Dermis microvascular lymphatic vessel endothelial cell (primary cell): ENCODE measurements around the gene NKAP. TPM values are rescaled to one million over a fixed set of nuclear protein-coding genes. Genes with fewer than 3 reads are reported as not detected.
A peak's percentile ranks its signal among the peaks of the same experiment; 100 is the strongest.
"Not testable (repeated sequence)": the region's sequence is repeated elsewhere in the genome, so short reads cannot be mapped to it uniquely, and the experiment has no call there.

ENCODE experiments used
- DNase-seq, 2 donors: peaks; one replicate each; pipeline versions ENCODE4 v3.0.0 to v3.0.0-alpha.2; 2010; ENCODE audit warnings: low read depth in 2 of 2
- total RNA-seq: library from RNA; depleted of rRNA; stranded (reverse); fragments of >200 nt; gene quantifications from 2 replicates; pipeline ENCODE4 v1.2.1, GENCODE V29; 2014

Gene NKAP
- total RNA-seq, 1 donor from 2014 or later, result 2.4 TPM

- no peak for DNase-seq
These were observed 2.2 kb downstream of the NKAP start for GRCh38 chrX:119941336-119941735.

DNA sequence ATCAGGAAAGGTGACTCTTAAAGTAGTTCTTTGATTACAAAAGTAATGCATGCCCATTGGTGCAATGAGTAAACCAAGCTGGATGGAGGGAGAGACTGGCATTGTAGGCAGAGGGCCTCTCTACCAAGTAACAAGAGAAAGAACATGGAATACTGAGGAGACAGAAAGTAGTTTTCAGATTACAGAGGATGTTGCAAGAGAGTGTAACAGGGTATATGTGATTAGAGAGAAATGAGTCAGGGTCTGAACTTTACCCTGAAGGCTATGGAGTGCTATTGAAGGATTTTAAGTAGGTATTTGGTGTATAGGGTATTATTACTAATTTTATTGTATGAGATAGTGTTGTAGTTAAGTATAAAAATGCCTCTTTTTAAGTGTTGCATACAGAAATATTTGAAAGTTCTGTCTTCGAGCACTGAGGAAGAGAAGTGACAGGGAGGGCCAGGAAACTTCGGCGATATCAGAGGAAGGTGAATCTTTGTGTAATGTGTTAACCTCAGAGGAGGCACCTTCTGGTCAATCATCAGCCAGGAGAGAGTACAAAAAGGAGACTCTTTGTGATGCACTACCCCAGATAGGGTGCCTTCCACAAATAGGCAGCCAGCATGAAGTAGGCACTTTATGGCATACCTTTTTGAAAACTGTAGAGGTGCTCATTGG is 8.2 kb downstream of the NKAP start:
- DNase-seq, result no peak

DNA sequence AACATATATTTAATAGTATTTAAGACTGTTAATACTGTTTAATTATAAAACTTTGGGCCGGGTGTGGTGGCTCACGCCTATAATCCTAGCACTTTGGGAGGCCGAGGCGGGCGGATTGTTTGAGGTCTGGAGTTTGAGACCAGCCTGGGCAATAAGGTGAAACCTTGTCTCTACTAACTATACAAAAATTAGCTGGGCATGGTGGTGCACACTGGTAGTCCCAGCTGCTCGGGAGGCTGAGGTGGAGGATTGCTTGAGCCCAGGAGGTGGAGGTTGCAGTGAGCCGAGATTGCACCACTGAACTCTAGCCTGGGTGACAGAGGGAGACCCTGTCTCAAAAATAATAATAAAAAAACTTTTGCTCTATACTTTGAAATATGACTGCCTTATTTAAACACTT is 21.2 kb downstream of the NKAP start:
- not testable (repeated sequence) for DNase-seq

- no peak for DNase-seq
These were observed 23.5 kb downstream of the NKAP start for GRCh38 chrX:119919835-119920585.

DNA sequence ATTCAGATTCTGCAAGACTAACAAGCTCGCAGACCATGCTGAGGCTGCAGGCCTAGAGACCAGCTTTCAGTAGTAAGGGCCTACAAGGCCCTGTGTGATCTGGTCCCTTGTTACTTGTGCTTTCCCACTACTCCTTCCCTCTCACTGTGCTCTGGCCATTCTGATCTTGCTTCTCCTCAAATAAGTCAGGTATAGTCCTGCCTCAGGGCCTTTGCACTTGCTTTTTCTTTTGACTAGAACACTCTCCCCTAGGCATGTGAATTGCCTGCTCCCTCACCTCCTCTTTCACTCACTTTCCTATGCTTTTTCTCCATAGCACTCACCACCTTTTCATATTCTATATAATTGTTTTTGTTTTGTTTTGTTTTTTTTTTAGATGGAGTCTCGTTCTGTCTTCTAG is 25.7 kb downstream of the NKAP start:
- DNase-seq, result no peak

DNA sequence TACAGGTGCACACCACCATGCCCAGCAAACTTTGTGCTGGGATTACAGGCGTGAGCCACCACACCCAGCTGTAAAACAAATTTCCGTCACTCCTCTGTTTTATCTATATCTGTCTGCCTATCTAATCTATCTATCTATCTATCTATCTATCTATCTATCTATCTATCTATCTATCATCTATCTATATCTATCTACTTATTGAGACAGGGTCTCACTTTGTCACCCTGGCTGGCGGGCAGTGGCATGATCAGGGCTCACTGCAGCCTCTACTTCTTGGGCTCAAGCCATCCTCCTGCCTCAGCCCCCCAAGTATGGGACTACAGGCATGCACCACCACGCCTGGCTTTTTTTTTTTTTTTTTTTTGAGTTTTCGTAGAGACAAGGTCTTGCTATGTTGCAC is 27.2 kb downstream of the NKAP start:
- DNase-seq, result no peak

DNA sequence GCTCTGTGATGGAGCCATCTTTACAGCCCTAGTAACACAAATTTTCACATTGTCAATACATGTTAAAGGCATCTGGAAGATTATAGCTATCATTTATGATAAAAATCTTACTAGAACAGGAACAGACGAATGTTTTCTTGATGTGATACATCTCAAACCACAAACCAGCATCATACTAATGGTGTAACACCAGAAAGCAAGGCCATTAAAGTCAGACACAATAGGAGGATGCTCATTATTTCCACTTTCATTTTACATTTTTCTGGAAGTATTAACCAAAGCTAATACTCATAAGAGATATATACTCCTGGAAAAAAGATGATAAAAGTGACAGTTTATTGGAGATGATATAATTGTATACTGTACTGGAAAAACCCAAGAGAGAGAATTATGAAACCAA is 42.6 kb downstream of the NKAP start:
- DNase-seq, result no peak

DNA sequence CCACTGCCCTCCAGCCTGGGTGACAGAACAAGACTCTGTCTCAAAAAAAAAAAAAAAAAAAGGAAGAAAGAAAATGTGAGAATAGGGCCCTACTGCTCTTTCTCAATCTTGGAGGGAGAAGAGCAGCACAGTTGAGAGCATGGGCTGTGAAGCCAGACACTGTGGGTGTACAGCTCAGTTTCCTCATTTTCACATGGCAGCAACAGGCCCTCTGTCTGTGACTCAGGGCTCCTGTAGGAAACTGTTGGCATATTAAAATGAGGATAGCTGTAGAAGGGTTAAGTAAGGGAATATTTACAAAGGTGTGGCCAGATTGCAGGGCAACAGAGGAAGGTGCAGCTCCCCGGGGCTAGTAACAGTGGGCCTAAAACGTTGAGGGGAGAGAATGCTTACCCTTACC is 44.4 kb downstream of the NKAP start:
- DNase-seq, result no peak

DNA sequence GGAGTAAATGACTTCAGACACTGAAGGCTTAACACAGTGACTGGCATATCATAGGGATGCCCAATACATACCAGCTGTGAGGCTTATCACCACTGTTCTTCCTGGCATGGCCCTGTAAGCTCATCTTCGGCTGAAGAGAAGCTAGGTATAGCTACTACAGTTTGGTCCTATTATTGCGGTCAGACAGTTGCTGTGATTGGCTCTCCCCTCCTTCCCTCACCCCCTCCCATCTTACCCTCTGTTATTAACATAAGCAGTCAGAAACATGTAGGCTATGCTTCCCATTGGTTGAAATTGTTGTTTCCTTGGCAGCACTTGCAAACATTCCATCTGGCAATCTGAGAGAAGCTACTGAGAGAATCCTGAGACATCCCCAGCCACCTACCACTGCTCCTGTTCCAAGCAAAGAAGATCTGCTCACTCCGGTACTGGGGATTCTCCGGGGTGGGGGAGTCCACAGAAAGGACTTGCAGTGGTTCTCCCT is 47.7 kb downstream of the NKAP start, which contains the start of gene AKAP14:
TSS of gene AKAP14 (plus strand) at position 51 of the 484 bp plus-strand sequence. CDS start 7,331 bp downstream, outside the sequence.
- no peak for DNase-seq

DNA sequence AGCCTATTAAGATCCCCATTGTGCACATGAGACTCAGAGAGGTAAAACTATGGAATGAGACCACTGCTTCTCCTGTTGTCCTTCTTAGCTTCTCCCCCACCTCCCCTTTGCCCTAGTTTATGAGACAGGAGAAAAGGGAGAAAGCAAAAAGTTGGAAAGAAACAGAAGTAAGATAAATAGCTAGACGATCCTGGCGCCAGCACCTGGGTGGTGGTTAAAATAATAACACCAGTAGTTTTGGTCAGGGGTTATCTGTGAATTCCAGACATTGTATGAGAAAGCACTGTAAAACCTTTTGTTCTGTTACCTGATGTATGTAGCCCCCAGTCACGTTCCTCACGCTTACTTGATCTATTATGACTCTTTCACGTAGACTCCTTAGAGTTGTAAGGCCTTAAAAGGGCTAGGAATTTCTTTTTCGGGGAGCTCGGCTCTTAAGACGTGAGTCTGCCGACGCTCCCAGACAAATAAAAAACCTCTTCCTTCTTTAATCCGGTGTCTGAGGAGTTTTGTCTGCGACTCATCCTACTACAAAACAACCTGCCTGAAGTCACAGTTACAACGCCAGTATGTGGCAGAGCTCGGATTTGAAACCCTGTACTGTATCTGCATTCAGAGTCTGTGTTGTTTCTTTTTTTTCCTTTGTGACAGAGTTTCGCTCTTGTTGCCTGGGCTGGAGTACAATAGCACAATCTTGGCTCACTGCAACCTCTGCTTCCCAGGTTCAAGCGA is 51.4 kb downstream of the NKAP start:
- DNase-seq, result not testable (repeated sequence)

- DNase-seq, result not testable (repeated sequence)
These were observed 52.9 kb downstream of the NKAP start for GRCh38 chrX:119890626-119891025.

DNA sequence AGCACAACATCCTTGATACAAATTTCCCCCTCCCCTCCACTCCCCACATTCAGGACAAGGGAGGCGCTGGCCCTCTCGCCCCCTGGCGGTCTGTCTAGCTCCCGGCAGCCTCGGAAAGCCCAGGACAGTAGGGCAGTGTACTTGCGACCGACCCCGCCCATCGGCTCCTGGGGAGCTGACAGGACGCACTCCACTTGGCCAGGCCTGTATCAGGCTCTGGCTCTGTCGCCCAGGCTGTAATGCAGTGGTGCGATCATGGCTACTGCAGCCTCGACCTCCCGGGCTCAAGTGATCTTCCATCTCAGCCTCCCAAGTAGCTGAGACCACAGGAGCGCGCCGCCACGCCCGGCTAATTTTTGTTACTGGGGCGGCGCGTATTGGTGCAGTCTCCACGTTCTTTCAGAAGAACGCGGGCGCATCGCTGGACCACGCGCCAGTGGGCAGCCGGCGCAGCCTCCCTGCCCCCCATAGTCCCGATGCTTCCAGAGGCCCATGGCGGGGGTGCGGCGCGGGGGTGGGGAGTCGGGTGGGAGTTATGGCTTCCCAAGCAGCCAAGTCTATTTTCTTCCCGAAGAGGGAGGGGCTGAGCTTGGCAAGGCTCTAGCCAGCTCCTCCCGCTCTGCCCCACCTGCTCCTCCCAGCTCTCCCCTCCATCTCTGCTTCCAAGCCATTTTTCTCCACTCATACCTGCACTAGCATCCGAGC is 55.7 kb downstream of the NKAP start:
- DNase-seq, result peak in 1 of 2 donors; percentile 61

DNA sequence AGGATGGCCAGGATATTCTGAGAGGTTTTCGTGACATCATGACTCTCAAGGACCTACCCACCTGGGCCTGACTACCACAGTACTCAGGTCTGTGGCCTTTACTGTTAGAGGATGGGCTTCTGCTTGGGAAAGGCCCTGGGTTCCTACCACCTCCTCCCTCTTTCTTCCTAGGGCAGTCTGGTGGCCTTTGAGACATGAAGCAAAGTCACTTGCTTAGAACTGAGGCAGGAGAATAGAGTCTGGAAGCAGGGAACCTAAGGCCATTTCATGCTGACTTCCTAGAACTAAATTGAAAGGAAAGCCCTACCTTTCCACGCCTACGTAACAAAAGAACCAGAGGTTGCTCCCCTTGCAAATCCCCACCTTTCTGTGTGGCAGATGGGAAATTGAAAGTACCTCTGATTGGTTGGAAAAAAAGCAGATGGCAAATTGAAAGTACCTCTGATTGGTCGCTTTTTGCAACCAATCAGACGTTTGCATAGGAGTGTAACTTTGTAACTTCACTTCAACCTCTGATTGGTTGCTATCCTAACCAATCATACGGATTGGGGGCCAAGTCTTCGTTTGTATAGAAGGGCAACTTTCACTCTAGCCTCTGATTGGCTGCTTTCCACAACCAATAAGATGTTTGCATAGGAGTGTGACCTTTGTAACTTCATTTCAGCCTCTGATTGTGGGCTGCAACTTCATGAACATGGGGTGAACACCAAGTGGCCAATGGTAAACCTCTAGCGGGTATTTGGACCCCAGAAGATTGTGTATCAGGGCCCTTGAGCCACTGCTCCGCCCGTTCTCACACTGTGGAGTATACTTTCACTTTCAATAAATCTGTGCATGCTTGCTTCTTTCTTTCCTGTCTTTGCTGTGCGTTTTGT is 57.8 kb downstream of the NKAP start:
- DNase-seq, result peak in 1 of 2 donors; percentile 4

- peak in 1 of 2 donors; percentile 58 for DNase-seq
These were observed 62.8 kb downstream of the NKAP start for GRCh38 chrX:119880552-119881437.

- DNase-seq, result no peak
These were observed 63.5 kb downstream of the NKAP start for GRCh38 chrX:119880076-119880475.

DNA sequence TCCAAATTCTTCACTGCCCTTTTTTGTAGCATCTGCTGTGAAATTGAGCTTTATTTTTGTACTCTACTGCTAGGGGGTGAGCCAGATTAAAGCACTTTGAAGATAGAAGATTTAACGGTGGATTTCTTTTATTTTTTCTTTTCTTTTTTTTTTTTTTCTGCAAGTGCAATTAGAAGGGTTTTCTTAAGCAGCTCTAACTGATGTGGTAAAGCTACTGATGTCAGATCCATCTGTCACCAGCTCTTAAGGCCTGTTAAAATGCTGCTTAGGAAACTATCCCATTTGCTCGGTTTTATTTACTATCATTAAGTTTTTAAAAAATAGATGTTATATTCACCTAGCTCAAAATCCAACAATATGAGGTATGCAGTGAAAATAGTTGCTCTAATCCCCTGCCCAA is 64.8 kb downstream of the NKAP start:
- no peak for DNase-seq

GRCh38 chrX:119871599-119872395 is 71.8 kb downstream of the NKAP start, which contains the start of the genes NDUFA1 and RNF113A:
Gene NDUFA1 (plus strand): TSS chrX:119871832. CDS start chrX:119871912, 80 bp downstream.
Gene RNF113A (minus strand): TSS chrX:119871733. CDS start chrX:119871613, 120 bp downstream.
- peak; percentile 71 to 88 for DNase-seq

DNA sequence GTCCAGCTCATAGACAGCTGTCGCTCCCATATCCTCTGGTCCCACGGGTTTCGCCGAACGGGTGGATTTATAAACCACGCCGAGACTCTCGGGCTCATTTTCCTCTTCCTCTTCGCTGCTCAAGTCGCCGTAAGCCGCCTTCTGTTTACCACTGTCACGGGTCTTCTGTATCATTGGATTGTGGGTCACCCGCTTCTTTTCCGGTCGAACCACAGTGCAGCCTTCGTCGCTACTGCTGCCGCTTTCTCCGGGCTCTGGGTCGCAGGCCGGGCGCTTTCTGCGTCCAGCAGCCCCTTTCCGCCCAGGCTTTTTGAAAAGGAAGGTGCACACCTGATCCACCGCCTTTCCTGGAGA is 72.3 kb downstream of the NKAP start:
- DNase-seq, result peak in 1 of 2 donors; percentile 29
